Endothelial cell of umbilical vein (primary cell): ENCODE data around the gene CCL11. TPM values are rescaled to one million over a fixed set of nuclear protein-coding genes. Genes with fewer than 3 reads are reported as not detected.

Experiments
- BruUV-seq: library from RNA; stranded (reverse); fragments of 400-500 nt; replicated peaks from 2 replicates; lab custom pipeline; 2021; lab: Mats Ljungman, UMichigan
- CTCF ChIA-PET: fragments of 300-600, 350-600 bp; sonication (Branson Sonifier 250); formaldehyde crosslinking; loops from one replicate; lab custom pipeline; 2021; ENCODE audit warnings: antibody characterized with exemption, inconsistent platforms; lab: Charles Lee
- POLR2A ChIA-PET: fragments of 300-600, 350-600 bp; sonication (Branson Sonifier 250); formaldehyde crosslinking; loops from one replicate; lab custom pipeline; 2021; ENCODE audit warnings: antibody characterized with exemption, inconsistent platforms; lab: Charles Lee
- DNase-seq: peaks from one replicate; pipeline ENCODE4 v3.0.0-alpha.2; 2011; ENCODE audit warnings: low read depth, low spot score
- FAIRE-seq: peaks from 2 replicates; lab custom pipeline; 2011; peaks lifted over from hg19 to GRCh38; lab: Jason Lieb, UNC
- H2AFZ ChIP-seq: 2 replicates; pipeline ENCODE4 v1.6.0; 2012; ENCODE audit warnings: low read depth, low read length, control low read depth, inconsistent platforms
- H3K27ac ChIP-seq: 2 replicates; pipeline ENCODE4 v1.5.1; 2011; ENCODE audit warnings: low read depth, mild to moderate bottlenecking, control low read depth, low read length, moderate library complexity; ENCODE audit not compliant: insufficient read depth
- H3K27me3 ChIP-seq, 2 experiments: 2 replicates each; pipeline versions ENCODE4 v1.6.0 to v1.6.1; 2011; ENCODE audit warnings: low read length in 2 of 2, mixed read lengths in 1 of 2; ENCODE audit not compliant: control insufficient read depth in 2 of 2, insufficient read depth in 2 of 2
- H3K36me3 ChIP-seq, 2 experiments: 2 replicates in 1 of 2; 3 replicates in 1 of 2; pipeline ENCODE4 v1.5.1; 2011; ENCODE audit warnings: low read length in 2 of 2, mild to moderate bottlenecking in 1 of 2, moderate library complexity in 1 of 2; ENCODE audit not compliant: control insufficient read depth in 2 of 2, insufficient read depth in 2 of 2; ENCODE audit errors: extremely low read depth in 1 of 2
- H3K4me1 ChIP-seq: 3 replicates; pipeline ENCODE4 v1.5.1; 2011; ENCODE audit warnings: mild to moderate bottlenecking, low read length; ENCODE audit not compliant: control insufficient read depth, insufficient read depth; ENCODE audit errors: extremely low read depth
- H3K4me2 ChIP-seq: 2 replicates; pipeline ENCODE4 v1.6.1; 2011; ENCODE audit warnings: low read length, control low read depth, mixed read lengths; ENCODE audit not compliant: insufficient read depth
- H3K4me3 ChIP-seq, 3 experiments: fragments of 200-600 bp in 1 of 3; sonication (generic), shearing (Covaris generic) in 1 of 3; replicated peaks in 1 of 3; 2 replicates each; pipeline ENCODE4 v1.5.1; 2011 to 2016; ENCODE audit warnings: control low read depth in 3 of 3, low read length in 3 of 3, mild to moderate bottlenecking in 2 of 3, inconsistent platforms in 1 of 3, low read depth in 1 of 3, moderate library complexity in 1 of 3; ENCODE audit not compliant: insufficient read depth in 1 of 3
- H3K79me2 ChIP-seq: 2 replicates; pipeline ENCODE4 v1.6.0; 2012; ENCODE audit warnings: low read length, inconsistent platforms; ENCODE audit not compliant: control insufficient read depth, insufficient read depth
- H3K9ac ChIP-seq: replicated peaks from 2 replicates; pipeline ENCODE3; 2011; ENCODE audit warnings: low read length, control low read depth; ENCODE audit not compliant: insufficient read depth; ENCODE audit errors: extremely low read depth
- H3K9me1 ChIP-seq: replicated peaks from 3 replicates; pipeline ENCODE4 v1.6.0; 2011; ENCODE audit warnings: mild to moderate bottlenecking, low read length; ENCODE audit not compliant: control insufficient read depth, insufficient read depth; ENCODE audit errors: extremely low read depth
- H3K9me3 ChIP-seq: replicated peaks from 2 replicates; pipeline ENCODE4 v1.5.1; 2012; ENCODE audit warnings: low read length, inconsistent platforms; ENCODE audit not compliant: control insufficient read depth, insufficient read depth
- H4K20me1 ChIP-seq: replicated peaks from 2 replicates; pipeline ENCODE3; 2011; ENCODE audit warnings: mild to moderate bottlenecking, low read length; ENCODE audit not compliant: control insufficient read depth, insufficient read depth; ENCODE audit errors: extremely low read depth
- EZH2 ChIP-seq: IDR thresholded peaks from 2 replicates; pipeline ENCODE4 v1.6.1; 2012; ENCODE audit warnings: borderline replicate concordance, low read depth, mild to moderate bottlenecking, moderate library complexity, low read length, inconsistent platforms; ENCODE audit not compliant: severe bottlenecking
- FOS ChIP-seq: IDR thresholded peaks from 2 replicates; pipeline ENCODE4 v1.6.1; 2011; ENCODE audit warnings: mild to moderate bottlenecking, low read length, moderate library complexity, borderline replicate concordance; ENCODE audit not compliant: insufficient read depth
- GATA2 ChIP-seq: IDR thresholded peaks from 2 replicates; pipeline ENCODE4 v1.7.0; 2011; ENCODE audit warnings: low read depth, mild to moderate bottlenecking, moderate library complexity, mixed read lengths, low read length; ENCODE audit not compliant: insufficient read length, insufficient read depth
- JUN ChIP-seq: IDR thresholded peaks from 2 replicates; pipeline ENCODE4 v1.6.1; 2011; ENCODE audit warnings: borderline replicate concordance, low read depth; ENCODE audit not compliant: insufficient read length, insufficient read depth
- MYC ChIP-seq: IDR thresholded peaks from one replicate; pipeline ENCODE4 v1.6.1; 2011; ENCODE audit warnings: mild to moderate bottlenecking, low read depth, low read length
- POLR2A ChIP-seq: IDR thresholded peaks from 2 replicates; pipeline ENCODE4 v1.6.1; 2012; ENCODE audit warnings: low read depth, mild to moderate bottlenecking, control low read depth, low read length
- POLR2AphosphoS5 ChIP-seq: IDR thresholded peaks from 2 replicates; pipeline ENCODE4 v1.6.1; 2012; ENCODE audit warnings: low read depth, mild to moderate bottlenecking, control low read depth, low read length, moderate library complexity; ENCODE audit not compliant: insufficient read depth
- dilution Hi-C: fragments of 300-500 bp; cut with MboI; formaldehyde crosslinking; loops from one replicate; pipeline ENCODE4 v1.15.0; 2019; ENCODE audit warnings: low sequenced_read_pairs; ENCODE audit not compliant: extremely low pct_ligation_motif_present
- intact Hi-C: fragments of 100-400 bp; cut with micrococcal nuclease; formaldehyde crosslinking; loops from one replicate; pipeline ENCODE4 v1.10.0; 2022
- polyA plus RNA-seq, 4 experiments: library from polyadenylated mRNA; depleted of rRNA in 3 of 4; stranded (reverse) in 3 of 4; unstranded in 1 of 4; fragments of >200 nt; gene quantifications; 2 replicates each; pipeline versions ENCODE4 v1.2.1 to v1.2.3, GENCODE V29; 2011 to 2012; ENCODE audit warnings: missing spikeins in 1 of 4
- total RNA-seq: library from RNA; stranded (reverse); gene quantifications from 2 replicates; pipeline ENCODE4 v1.2.3, GENCODE V29; 2021
- TF ChIP-seq, protein P1 (sequence below), 2 donors: IDR thresholded peaks; 1 replicate in 1 of 2; 2 replicates in 1 of 2; pipeline ENCODE4 v1.5.1; 2011; ENCODE audit warnings: low read length in 2 of 2, mild to moderate bottlenecking in 2 of 2, moderate library complexity in 2 of 2, control low read depth in 1 of 2, inconsistent platforms in 1 of 2, low read depth in 1 of 2; ENCODE audit not compliant: insufficient read depth in 1 of 2; ENCODE audit errors: extremely low read depth in 1 of 2
- TF ChIP-seq, protein P2 (sequence below): IDR thresholded peaks from 2 replicates; pipeline ENCODE4 v1.6.1; 2011; ENCODE audit not compliant: insufficient read depth, insufficient read length

CCL11 gene
- total and polyA plus RNA-seq, 2 donors (not counting 3 experiments of a cell fraction or from before 2014, with no cell fraction given) = not detected

DNA sequence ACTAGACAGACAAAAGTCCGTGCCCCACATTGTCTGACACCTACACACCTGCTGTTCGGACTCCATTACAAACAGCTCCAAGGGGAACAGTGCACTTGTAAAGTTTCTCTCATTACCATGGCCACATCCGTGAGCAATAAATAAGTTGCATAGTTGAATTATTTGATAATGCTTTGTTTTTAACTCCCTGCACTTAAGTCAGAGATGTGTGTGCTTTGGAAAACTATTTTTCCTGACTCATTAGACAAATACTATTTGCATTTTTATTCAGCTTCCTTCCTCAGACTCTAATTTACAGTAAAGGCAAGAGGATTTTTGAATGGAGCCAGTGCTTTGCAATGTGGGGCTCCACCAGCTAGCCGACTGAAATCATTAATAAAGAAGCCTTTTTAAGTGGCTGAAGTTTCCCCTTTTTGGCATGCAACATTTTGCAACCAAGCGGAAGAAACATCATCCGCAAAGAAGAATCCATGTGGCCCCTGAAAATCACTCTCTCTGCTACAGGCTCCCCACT, 37.0 kb upstream of the CCL11 start:
- Histone ChIP-seq H3K9me1 (no peaks in the 10 kb centered on the region), H3K9me3 (no peaks in the 10 kb centered on the region), H3K4me1 (peaks cover 66% of the 10 kb centered on the region), H3K4me2 (peak overlapping the region; percentile 60), H3K36me3 (no peaks in the 10 kb centered on the region), H4K20me1 (no peaks in the 10 kb centered on the region), H3K27ac (peak overlapping the region; percentile 99), H2AFZ (peak overlapping the region; percentile 22), H3K27me3 (no peaks in the 10 kb centered on the region), H3K79me2 (no peaks in the 10 kb centered on the region), H3K9ac (peak overlapping the region; percentile 83), H3K4me3 (no peak overlapping the region)
- CTCF ChIA-PET = interaction anchor here (0.7 to 3.0 kb wide), 7 partner anchors 10 to 112 kb away, joined by 3 to 18 read pairs (median 4); no protein-coding TSS in a partner anchor
- peak; percentile 27 for TF ChIP-seq GATA2
- no peak for TF ChIP-seq EZH2
- TF ChIP-seq POLR2A = no peak
- peak; percentile 92 for TF ChIP-seq JUN
- TF ChIP-seq, protein P1, sequence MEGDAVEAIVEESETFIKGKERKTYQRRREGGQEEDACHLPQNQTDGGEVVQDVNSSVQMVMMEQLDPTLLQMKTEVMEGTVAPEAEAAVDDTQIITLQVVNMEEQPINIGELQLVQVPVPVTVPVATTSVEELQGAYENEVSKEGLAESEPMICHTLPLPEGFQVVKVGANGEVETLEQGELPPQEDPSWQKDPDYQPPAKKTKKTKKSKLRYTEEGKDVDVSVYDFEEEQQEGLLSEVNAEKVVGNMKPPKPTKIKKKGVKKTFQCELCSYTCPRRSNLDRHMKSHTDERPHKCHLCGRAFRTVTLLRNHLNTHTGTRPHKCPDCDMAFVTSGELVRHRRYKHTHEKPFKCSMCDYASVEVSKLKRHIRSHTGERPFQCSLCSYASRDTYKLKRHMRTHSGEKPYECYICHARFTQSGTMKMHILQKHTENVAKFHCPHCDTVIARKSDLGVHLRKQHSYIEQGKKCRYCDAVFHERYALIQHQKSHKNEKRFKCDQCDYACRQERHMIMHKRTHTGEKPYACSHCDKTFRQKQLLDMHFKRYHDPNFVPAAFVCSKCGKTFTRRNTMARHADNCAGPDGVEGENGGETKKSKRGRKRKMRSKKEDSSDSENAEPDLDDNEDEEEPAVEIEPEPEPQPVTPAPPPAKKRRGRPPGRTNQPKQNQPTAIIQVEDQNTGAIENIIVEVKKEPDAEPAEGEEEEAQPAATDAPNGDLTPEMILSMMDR (IDR thresholded peaks at IDR 0.05; ENCODE audit: extremely low read depth in 1 of 2, insufficient read depth in 1 of 2, low read depth in 1 of 2, low read length in 2 of 2) = no peak
- peak; percentile 65 for TF ChIP-seq FOS
- TF ChIP-seq POLR2AphosphoS5 = peak; percentile 24
- no peak for TF ChIP-seq MYC
- TF ChIP-seq, protein P2, sequence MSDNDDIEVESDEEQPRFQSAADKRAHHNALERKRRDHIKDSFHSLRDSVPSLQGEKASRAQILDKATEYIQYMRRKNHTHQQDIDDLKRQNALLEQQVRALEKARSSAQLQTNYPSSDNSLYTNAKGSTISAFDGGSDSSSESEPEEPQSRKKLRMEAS = no peak
- intact Hi-C loops = loop anchor here (1.0 kb wide), 3 partner anchors 10 to 71 kb away; no protein-coding TSS in a partner anchor
- DNase-seq = peak; percentile 92
- BruUV-seq = no TSS peak
- FAIRE-seq = peak; percentile 84
- POLR2A ChIA-PET = interaction anchor here (2.0 to 2.1 kb wide), 2 partner anchors 10 to 13 kb away, joined by 8 to 12 read pairs; no protein-coding TSS in a partner anchor
- dilution Hi-C loops = no loop called here
